Measurements from ENCODE around the gene FAM171A1.
"Not testable (repeated sequence)": the region's sequence is repeated elsewhere in the genome, so short reads cannot be mapped to it uniquely, and the experiment has no call there.

The FAM171A1 gene

DNA sequence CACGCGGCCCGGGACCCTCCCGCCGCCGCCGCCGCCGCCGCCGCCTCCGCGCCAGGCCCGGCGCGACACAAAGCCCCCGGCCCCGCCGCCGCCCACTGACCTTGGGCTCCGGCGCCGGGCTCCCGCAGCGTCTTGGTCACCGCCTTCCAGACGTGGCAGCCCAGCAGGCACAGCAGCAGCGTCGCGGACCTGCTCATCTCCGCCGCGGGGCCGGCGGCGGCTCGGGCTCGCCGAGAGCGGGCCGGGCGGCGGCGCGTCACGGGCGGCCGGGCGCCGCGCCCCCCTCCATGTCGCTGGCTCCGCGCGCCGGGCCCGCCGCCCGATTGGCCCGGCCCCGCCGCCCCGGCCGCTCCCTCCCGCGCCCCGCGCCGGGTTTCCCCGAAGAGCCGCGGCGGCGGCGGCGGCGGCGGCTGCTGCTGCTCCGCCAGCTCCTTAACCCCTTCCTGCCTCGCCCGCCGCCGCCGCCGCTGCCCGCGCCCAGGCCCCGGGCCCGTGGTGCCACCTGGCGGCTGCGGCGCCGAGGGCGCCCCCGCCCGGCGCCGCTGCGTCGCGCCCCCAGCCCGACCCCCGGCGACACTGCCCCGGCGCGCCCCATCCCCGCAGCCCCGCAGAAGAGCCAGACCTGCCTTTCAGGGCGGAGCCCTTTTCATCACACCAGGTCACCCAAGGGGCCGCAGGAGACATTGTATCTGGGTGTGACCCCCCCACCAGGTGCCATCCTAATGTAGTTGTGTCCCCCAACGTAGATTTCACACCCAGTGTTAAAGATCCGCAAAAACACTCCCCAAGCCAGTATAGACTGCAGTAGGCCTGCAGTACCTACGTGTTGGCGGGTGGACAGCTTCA, at the start of gene FAM171A1:
FAM171A1 (minus strand) TSS at position 434 of the 846 bp plus-strand sequence; CDS start at position 197, 237 bp downstream.
- Histone ChIP-seq H3K9ac (ENCODE audit: low read length in 2 of 2) (peak within 1 kb of the TSS; percentile 73 to 75), H3K4me3 (ENCODE audit: low read length in 2 of 2) (peak within 1 kb of the TSS; percentile 64 to 73), H3K9me3 (ENCODE audit: control insufficient read depth in 2 of 2, low read length in 2 of 2) (no peaks in the 10 kb centered on the region), H3K4me1 (ENCODE audit: control insufficient read depth, insufficient read depth, low read length) (peaks cover 11% of the 10 kb centered on the region), H3K27me3 (ENCODE audit: control insufficient read depth in 1 of 2, insufficient read depth in 2 of 2, low read length in 2 of 2) (no peaks in the 10 kb centered on the region), H3K36me3 (ENCODE audit: control insufficient read depth in 2 of 2, insufficient read depth in 2 of 2, low read length in 2 of 2) (no peaks in the 10 kb centered on the region), H3K27ac (ENCODE audit: low read length) (no peak within 1 kb of the TSS)

DNA sequence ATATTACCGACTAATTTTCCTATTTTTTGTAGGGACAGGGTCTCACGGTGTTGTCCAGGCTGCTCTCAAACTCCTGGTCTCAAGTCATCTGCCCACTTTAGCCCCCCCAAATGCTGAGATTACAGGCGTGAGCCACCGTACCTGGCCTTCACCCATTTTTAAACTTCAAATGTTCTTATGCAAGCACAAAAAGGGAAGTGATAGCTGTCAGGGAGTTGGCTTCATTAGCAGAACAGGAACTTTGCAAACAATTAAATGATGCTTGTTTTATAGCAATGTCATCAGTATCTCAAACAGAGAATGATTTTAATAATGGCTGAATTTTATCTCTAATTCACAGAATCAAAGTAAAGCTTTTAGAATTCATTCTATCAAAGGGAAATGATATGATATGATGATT, 49.8 kb upstream of the FAM171A1 start:
- Histone ChIP-seq H3K36me3 (ENCODE audit: control insufficient read depth in 2 of 2, insufficient read depth in 2 of 2, low read length in 2 of 2) (no peaks in the 10 kb centered on the region), H3K4me3 (ENCODE audit: low read length in 2 of 2) (no peak overlapping the region), H3K9me3 (ENCODE audit: control insufficient read depth in 2 of 2, low read length in 2 of 2) (no peaks in the 10 kb centered on the region), H3K4me1 (ENCODE audit: control insufficient read depth, insufficient read depth, low read length) (no peaks in the 10 kb centered on the region), H3K27me3 (ENCODE audit: control insufficient read depth in 1 of 2, insufficient read depth in 2 of 2, low read length in 2 of 2) (no peaks in the 10 kb centered on the region), H3K27ac (ENCODE audit: low read length) (no peak overlapping the region), H3K9ac (ENCODE audit: low read length in 2 of 2) (no peak overlapping the region)

DNA sequence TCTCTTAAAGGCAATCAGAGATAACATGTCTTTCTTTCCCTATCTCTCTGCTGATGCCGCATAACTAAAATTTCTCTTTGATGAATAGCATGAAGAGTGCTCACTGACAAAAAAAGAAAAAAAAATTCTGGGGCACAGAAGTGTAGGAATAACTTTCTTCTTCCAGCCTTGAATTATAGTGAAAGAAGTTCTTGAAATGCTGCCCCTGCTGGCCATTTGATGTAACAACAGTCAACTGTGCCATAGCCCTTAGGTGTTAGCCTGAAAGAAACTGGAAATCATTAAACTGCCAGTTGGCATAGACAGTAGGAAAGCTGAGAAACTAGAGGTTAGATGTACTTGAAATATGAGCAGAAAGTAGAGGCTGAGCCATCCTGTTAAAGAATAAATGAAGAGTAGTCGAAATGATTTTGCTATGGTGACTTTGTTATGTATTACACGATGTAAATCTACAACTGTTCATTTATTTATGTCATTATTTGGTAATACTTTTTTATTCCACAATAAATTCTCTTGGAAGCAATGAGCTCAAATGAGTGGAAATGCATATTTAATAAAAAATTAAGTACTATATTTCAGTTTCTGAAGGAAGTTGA, 48.3 kb upstream of the FAM171A1 start:
- no peaks in the 10 kb centered on the region for H3K27me3 ChIP-seq (ENCODE audit: control insufficient read depth in 1 of 2, insufficient read depth in 2 of 2, low read length in 2 of 2)
- no peak overlapping the region for H3K9ac ChIP-seq (ENCODE audit: low read length in 2 of 2)
- no peak overlapping the region for H3K4me3 ChIP-seq (ENCODE audit: low read length in 2 of 2)
- no peaks in the 10 kb centered on the region for H3K36me3 ChIP-seq (ENCODE audit: control insufficient read depth in 2 of 2, insufficient read depth in 2 of 2, low read length in 2 of 2)
- H3K27ac ChIP-seq (ENCODE audit: low read length), result no peak overlapping the region
- H3K4me1 ChIP-seq (ENCODE audit: control insufficient read depth, insufficient read depth, low read length), result no peaks in the 10 kb centered on the region
- no peaks in the 10 kb centered on the region for H3K9me3 ChIP-seq (ENCODE audit: control insufficient read depth in 2 of 2, low read length in 2 of 2)

DNA sequence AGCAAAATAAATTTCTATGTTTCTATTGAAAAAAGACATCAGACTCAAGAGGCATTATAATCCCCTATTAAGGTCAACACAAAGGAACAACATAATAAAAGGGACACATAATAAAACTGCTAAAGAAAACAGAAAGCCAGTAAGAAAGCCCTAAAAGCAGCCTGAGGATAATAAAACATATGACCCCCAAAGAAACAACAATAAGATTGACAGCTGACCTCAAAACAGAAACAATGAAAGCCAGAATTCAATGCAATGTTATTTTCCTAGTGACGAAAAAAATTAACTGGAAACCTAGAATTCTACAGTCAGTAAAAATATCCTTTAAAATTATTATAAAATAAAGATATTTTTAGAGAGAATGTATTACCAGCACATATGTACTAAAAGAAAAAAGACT, 44.9 kb upstream of the FAM171A1 start:
- Histone ChIP-seq H3K9ac (ENCODE audit: low read length in 2 of 2) (no peak overlapping the region), H3K4me1 (ENCODE audit: control insufficient read depth, insufficient read depth, low read length) (no peaks in the 10 kb centered on the region), H3K27ac (ENCODE audit: low read length) (no peak overlapping the region), H3K4me3 (ENCODE audit: low read length in 2 of 2) (no peak overlapping the region), H3K27me3 (ENCODE audit: control insufficient read depth in 1 of 2, insufficient read depth in 2 of 2, low read length in 2 of 2) (no peaks in the 10 kb centered on the region), H3K9me3 (ENCODE audit: control insufficient read depth in 2 of 2, low read length in 2 of 2) (no peaks in the 10 kb centered on the region), H3K36me3 (ENCODE audit: control insufficient read depth in 2 of 2, insufficient read depth in 2 of 2, low read length in 2 of 2) (no peaks in the 10 kb centered on the region)

DNA sequence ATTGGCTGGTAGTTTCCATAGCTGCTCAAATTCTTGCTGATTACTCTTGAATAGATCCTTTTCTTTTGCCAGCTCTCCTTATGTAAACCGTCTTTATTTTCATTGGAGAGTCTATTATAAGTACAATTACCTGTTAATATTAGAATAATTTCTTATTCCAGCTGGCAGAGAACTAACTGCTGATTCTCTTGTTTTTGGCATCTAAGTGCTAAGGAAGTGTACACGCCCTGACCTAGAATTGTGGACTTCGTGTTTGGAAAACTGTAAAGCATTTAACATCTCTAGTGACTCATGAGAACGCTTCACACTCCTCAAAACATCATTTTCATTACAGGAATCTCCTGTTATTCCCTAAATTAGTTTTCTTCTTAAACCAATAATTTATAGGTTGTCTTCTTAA, 39.9 kb upstream of the FAM171A1 start:
- Histone ChIP-seq H3K4me1 (ENCODE audit: control insufficient read depth, insufficient read depth, low read length) (no peaks in the 10 kb centered on the region), H3K9ac (ENCODE audit: low read length in 2 of 2) (no peak overlapping the region), H3K4me3 (ENCODE audit: low read length in 2 of 2) (no peak overlapping the region), H3K27ac (ENCODE audit: low read length) (no peak overlapping the region), H3K36me3 (ENCODE audit: control insufficient read depth in 2 of 2, insufficient read depth in 2 of 2, low read length in 2 of 2) (no peaks in the 10 kb centered on the region), H3K27me3 (ENCODE audit: control insufficient read depth in 1 of 2, insufficient read depth in 2 of 2, low read length in 2 of 2) (no peaks in the 10 kb centered on the region), H3K9me3 (ENCODE audit: control insufficient read depth in 2 of 2, low read length in 2 of 2) (no peaks in the 10 kb centered on the region)

DNA sequence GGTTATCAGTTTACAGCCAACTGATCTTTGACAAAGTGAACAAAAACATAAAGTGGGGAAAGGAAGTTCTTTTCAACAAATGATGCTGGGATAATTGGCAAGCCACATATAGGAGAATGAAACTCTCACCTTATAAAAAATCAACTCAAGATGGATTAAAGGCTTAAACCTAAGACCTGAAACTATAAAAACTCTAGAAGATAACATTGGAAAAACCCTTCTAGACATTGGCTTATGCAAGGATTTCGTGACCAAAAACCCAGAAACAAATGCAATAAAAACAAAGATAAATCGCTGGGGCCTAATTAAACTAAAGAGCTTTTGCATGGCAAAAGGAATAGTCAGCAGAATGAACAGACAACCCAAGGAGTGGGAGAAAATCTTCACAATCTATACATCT, 38.3 kb upstream of the FAM171A1 start:
- not testable (repeated sequence) for H3K9me3 ChIP-seq (ENCODE audit: control insufficient read depth in 2 of 2, low read length in 2 of 2); H3K4me3 ChIP-seq (ENCODE audit: low read length in 2 of 2); H3K36me3 ChIP-seq (ENCODE audit: control insufficient read depth in 2 of 2, insufficient read depth in 2 of 2, low read length in 2 of 2); H3K9ac ChIP-seq (ENCODE audit: low read length in 2 of 2); H3K27ac ChIP-seq (ENCODE audit: low read length); H3K4me1 ChIP-seq (ENCODE audit: control insufficient read depth, insufficient read depth, low read length); H3K27me3 ChIP-seq (ENCODE audit: control insufficient read depth in 1 of 2, insufficient read depth in 2 of 2, low read length in 2 of 2)

DNA sequence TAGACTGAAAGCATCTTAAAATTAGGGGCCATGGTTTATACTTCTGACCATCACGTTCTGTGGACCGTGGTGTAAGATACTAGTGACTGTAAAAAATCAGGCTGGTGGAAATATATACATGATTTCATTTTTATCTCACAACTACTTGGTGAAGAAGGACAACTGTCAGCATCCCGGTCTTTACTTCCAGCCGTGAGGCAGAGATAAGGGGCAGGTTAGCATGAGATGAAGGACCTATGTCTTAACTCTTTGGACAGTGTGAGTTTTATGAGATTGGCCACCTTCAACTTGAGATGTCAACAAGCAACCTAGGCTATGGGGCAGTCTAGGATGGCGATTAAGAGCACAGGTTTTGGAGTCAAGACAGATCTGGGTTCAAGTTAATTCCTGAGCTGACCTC, 37.5 kb upstream of the FAM171A1 start:
- Histone ChIP-seq H3K27me3 (ENCODE audit: control insufficient read depth in 1 of 2, insufficient read depth in 2 of 2, low read length in 2 of 2) (no peaks in the 10 kb centered on the region), H3K4me3 (ENCODE audit: low read length in 2 of 2) (no peak overlapping the region), H3K9me3 (ENCODE audit: control insufficient read depth in 2 of 2, low read length in 2 of 2) (no peaks in the 10 kb centered on the region), H3K4me1 (ENCODE audit: control insufficient read depth, insufficient read depth, low read length) (no peaks in the 10 kb centered on the region), H3K9ac (ENCODE audit: low read length in 2 of 2) (no peak overlapping the region), H3K27ac (ENCODE audit: low read length) (no peak overlapping the region), H3K36me3 (ENCODE audit: control insufficient read depth in 2 of 2, insufficient read depth in 2 of 2, low read length in 2 of 2) (no peaks in the 10 kb centered on the region)

DNA sequence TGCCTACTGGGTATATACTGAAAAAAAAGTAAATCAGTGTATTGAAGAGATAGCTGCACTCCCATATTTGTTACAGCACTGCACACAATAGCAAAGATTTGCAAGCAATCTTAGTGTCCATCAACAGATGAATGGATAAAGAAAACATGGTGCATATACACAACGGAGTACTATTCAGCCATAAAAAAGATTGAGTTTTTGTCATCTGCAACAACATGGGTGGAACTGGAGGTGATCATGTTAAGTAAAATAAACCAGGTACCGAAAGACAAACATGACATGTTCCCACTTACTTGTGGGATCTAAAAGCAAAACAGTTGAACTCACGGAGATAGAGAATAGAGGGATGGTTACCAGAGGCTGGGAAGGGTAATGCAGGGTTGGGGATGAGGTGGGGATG, 34.2 kb upstream of the FAM171A1 start:
- no peaks in the 10 kb centered on the region for H3K4me1 ChIP-seq (ENCODE audit: control insufficient read depth, insufficient read depth, low read length)
- no peak overlapping the region for H3K27ac ChIP-seq (ENCODE audit: low read length)
- no peak overlapping the region for H3K4me3 ChIP-seq (ENCODE audit: low read length in 2 of 2)
- no peak overlapping the region for H3K9ac ChIP-seq (ENCODE audit: low read length in 2 of 2)
- H3K36me3 ChIP-seq (ENCODE audit: control insufficient read depth in 2 of 2, insufficient read depth in 2 of 2, low read length in 2 of 2), result no peaks in the 10 kb centered on the region
- no peaks in the 10 kb centered on the region for H3K9me3 ChIP-seq (ENCODE audit: control insufficient read depth in 2 of 2, low read length in 2 of 2)
- H3K27me3 ChIP-seq (ENCODE audit: control insufficient read depth in 1 of 2, insufficient read depth in 2 of 2, low read length in 2 of 2), result no peaks in the 10 kb centered on the region

DNA sequence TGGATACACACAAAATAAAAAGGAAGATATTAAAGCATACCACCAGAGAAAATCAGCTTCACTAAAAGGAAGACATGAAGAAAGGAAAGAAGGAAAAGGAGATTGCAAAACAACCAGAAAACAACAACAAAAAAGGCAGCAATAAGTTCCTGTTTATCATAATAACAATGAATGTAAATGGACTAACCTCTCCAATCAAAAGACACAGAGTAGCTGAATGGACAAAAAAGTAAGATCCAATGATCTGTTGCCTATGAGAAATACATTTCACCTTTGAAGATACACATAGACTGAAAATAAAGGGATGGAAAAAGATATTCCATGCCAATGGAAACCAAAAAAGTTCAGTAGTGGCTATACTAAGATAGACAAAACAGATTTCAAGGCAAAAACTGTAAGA, 30.3 kb upstream of the FAM171A1 start:
- Histone ChIP-seq H3K9ac (ENCODE audit: low read length in 2 of 2) (no peak overlapping the region), H3K27ac (ENCODE audit: low read length) (no peak overlapping the region), H3K36me3 (ENCODE audit: control insufficient read depth in 2 of 2, insufficient read depth in 2 of 2, low read length in 2 of 2) (no peaks in the 10 kb centered on the region), H3K4me1 (ENCODE audit: control insufficient read depth, insufficient read depth, low read length) (no peaks in the 10 kb centered on the region), H3K27me3 (ENCODE audit: control insufficient read depth in 1 of 2, insufficient read depth in 2 of 2, low read length in 2 of 2) (no peaks in the 10 kb centered on the region), H3K4me3 (ENCODE audit: low read length in 2 of 2) (no peak overlapping the region), H3K9me3 (ENCODE audit: control insufficient read depth in 2 of 2, low read length in 2 of 2) (no peaks in the 10 kb centered on the region)

DNA sequence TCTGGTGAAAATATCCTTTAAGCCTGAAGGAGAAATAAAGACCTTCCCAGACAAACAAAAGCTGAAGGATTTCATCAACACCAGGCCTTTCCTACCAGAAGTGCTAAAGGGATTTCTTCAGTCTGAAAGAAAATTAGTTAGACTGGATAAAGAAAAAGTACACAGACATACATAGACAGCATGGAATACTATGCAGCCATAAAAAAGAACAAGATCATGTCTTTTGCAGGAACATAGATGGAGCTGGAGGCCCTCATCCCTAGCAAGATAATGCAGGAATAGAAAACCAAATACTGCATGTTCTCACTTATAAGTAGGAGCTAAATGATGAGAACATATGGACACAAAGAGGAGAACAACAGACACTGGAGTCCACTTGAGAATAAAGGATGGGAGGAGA, 29.4 kb upstream of the FAM171A1 start:
- not testable (repeated sequence) for H3K36me3 ChIP-seq (ENCODE audit: control insufficient read depth in 2 of 2, insufficient read depth in 2 of 2, low read length in 2 of 2); H3K9me3 ChIP-seq (ENCODE audit: control insufficient read depth in 2 of 2, low read length in 2 of 2); H3K9ac ChIP-seq (ENCODE audit: low read length in 2 of 2); H3K27me3 ChIP-seq (ENCODE audit: control insufficient read depth in 1 of 2, insufficient read depth in 2 of 2, low read length in 2 of 2); H3K27ac ChIP-seq (ENCODE audit: low read length); H3K4me3 ChIP-seq (ENCODE audit: low read length in 2 of 2); H3K4me1 ChIP-seq (ENCODE audit: control insufficient read depth, insufficient read depth, low read length)

DNA sequence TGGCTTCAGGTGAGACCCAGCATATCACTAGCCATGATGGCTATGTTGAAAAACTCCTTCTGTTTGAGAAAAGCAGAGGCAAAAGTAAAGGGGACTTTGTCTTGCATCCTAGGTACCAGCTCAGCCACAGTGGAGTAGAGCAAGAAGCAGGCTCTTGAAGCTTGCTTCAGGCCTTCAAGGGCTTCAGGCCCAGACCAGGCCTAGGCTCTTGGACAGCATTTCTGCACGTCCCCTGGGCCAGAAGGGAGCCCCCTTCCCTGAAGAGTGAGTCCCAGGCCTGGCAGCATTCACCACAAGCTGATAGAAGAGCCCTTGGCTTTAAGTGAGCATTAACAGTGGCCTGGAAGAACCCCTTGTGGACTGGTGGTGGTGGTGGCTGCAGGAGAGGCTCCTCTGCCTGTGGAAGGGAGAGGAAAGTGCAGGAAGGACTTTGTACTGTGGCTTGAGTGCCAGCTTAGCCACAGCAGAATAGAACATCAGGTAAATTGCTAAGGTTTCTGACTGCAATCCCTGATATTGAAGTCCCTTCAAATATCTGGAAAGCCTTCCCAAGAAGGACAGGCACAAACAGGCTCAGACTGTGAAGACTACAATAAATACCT, 28.1 kb upstream of the FAM171A1 start:
- Histone ChIP-seq H3K9me3 (ENCODE audit: control insufficient read depth in 2 of 2, low read length in 2 of 2) (no peaks in the 10 kb centered on the region), H3K36me3 (ENCODE audit: control insufficient read depth in 2 of 2, insufficient read depth in 2 of 2, low read length in 2 of 2) (no peaks in the 10 kb centered on the region), H3K4me1 (ENCODE audit: control insufficient read depth, insufficient read depth, low read length) (no peaks in the 10 kb centered on the region), H3K9ac (ENCODE audit: low read length in 2 of 2) (no peak overlapping the region), H3K4me3 (ENCODE audit: low read length in 2 of 2) (no peak overlapping the region), H3K27ac (ENCODE audit: low read length) (no peak overlapping the region), H3K27me3 (ENCODE audit: control insufficient read depth in 1 of 2, insufficient read depth in 2 of 2, low read length in 2 of 2) (no peaks in the 10 kb centered on the region)
